ELF-1 (cell line): Measurements from ENCODE around the gene EDN2.

Experiments
- DNase-seq: peaks from one replicate; pipeline ENCODE4 v3.0.0-alpha.2; 2016; ENCODE audit warnings: low read depth, low spot score

The EDN2 gene

GRCh38 chr1:41438711-41439110 lies 45.8 kb downstream of the EDN2 start:
- DNase-seq: no peak

DNA sequence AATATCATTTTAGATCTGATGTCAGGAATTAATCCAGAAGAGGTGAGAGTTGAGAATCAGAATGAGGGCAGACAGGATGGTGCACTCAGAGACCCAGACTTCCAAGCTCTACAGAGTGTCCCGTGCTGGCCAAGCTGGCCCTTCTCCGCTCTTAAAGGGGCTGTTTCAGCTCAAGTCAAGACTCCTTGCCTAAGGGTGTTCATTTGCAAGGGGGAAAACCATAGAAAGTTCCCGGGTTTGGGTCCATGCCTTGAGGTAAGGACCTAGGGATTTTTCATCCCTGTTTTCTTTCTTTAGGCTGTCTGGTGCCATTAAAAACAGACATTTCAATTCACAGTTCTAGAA lies 47.5 kb downstream of the EDN2 start:
- DNase-seq: peak; percentile 78

GRCh38 chr1:41436281-41437010 lies 48.0 kb downstream of the EDN2 start:
- peak; percentile 86 for DNase-seq

DNA sequence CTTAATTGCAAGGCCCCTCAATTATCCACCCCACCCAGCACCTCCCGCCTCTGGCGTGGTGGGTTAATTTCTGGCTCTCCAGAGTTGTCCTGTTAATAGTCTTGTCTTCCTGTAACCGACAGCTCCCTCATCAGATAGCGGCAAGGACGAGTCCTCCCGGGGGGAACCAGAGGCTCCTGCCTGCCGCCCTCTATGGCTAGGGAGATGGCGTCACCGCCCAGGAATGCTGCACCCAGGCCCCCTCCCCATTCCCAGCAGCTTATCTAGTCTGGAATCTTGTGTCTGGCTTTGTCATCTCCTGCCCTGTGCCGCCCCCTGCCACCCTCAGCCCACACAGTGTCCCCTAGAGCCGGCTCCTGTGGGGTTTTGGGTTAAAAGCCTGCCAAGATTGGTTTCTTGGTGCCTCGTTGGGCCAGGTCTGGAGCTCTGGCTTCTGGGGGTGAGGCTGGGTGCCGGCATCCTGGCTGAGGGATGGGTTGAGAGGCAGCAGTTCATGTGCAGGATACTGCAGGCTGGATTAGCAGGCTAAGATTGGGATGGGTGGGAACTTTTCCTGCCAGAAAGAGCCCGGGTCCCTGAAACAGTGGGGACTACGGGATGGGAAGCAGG lies 48.8 kb downstream of the EDN2 start:
- DNase-seq: peak; percentile 98

GRCh38 chr1:41434748-41435449 lies 49.6 kb downstream of the EDN2 start:
- no peak for DNase-seq

GRCh38 chr1:41434306-41434705 lies 50.2 kb downstream of the EDN2 start:
- no peak for DNase-seq

- no peak for DNase-seq
Measured at GRCh38 chr1:41433501-41433900, 51.0 kb downstream of the EDN2 start.

- peak; percentile 96 for DNase-seq
Measured at GRCh38 chr1:41432481-41433280, 51.8 kb downstream of the EDN2 start.

GRCh38 chr1:41431490-41432350 lies 52.8 kb downstream of the EDN2 start:
- DNase-seq: no peak

- no peak for DNase-seq
Measured at GRCh38 chr1:41430582-41430981, 53.9 kb downstream of the EDN2 start.

DNA sequence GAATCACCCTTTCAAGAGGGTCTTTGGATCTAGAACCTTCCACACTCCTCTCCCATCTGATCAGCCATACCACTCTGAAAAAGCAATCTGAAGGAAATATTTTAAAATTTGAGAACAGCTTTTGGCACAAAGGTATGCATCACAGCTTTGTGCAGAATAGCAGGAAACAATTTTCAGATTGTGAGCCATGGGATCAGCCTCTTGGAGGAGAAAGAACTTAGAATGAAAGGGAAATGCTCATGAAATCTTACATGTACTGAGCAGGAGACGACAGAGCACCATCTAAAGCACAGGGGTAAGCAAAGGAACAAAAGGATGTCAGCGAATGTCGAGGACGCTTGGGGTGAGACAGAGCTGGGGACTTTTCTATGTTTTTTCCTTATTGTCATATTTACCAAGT lies 54.4 kb downstream of the EDN2 start:
- DNase-seq: no peak

DNA sequence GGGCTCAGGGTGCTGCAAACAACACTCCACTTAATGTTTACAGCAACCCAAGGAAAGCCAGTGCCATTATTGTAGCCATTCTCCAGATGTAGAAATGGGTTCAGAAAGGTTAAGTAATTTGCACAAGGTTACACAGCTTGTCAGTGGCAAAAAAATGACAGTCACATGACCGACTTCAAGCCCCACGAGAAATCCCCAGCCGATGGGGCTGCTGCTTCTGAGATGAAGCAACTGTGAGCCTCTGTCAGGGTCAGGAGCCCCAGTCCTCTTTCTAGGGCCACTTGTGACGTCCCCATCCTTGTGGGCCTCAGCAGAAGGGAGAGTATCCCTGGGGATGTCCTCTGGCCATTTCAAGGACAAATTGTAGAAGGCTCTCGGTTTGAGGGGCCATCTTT lies 54.8 kb downstream of the EDN2 start:
- DNase-seq: no peak
